ENCODE data around the gene POLA2.
A peak's percentile ranks its signal among the peaks of the same experiment; 100 is the strongest.
"Not testable (repeated sequence)": the region's sequence is repeated elsewhere in the genome, so short reads cannot be mapped to it uniquely, and the experiment has no call there.

Gene POLA2

GRCh38 chr11:65310215-65310614 is 48.5 kb downstream of the POLA2 start:
- no peak for DNase-seq

GRCh38 chr11:65310736-65311135 is 49.0 kb downstream of the POLA2 start:
- no peak for DNase-seq

- DNase-seq, result no peak
These were observed 49.5 kb downstream of the POLA2 start for GRCh38 chr11:65311170-65311678.

- DNase-seq, result peak in 1 of 2 donors; percentile 71
These were observed 52.9 kb downstream of the POLA2 start, which contains the start of gene CDC42EP2 for GRCh38 chr11:65314501-65315203. CDC42EP2 (plus strand) TSS chr11:65314866; CDS start chr11:65320899, 6,033 bp downstream.

- peak; percentile 47 to 68 for DNase-seq
These were observed 53.6 kb downstream of the POLA2 start for GRCh38 chr11:65315204-65315865.

GRCh38 chr11:65315866-65316226 is 54.1 kb downstream of the POLA2 start:
- DNase-seq, result no peak

- DNase-seq, result no peak
These were observed 54.7 kb downstream of the POLA2 start for GRCh38 chr11:65316227-65317024.

- no peak for DNase-seq
These were observed 55.4 kb downstream of the POLA2 start for GRCh38 chr11:65317025-65317786.

GRCh38 chr11:65320386-65321075 is 58.8 kb downstream of the POLA2 start:
- no peak for DNase-seq

- no peak for DNase-seq
These were observed 59.3 kb downstream of the POLA2 start for GRCh38 chr11:65321076-65321475.

GRCh38 chr11:65321828-65322485 is 60.2 kb downstream of the POLA2 start:
- DNase-seq, result no peak

- DNase-seq, result no peak
These were observed 62.1 kb downstream of the POLA2 start for GRCh38 chr11:65323813-65324212.

GRCh38 chr11:65325435-65325834 is 63.7 kb downstream of the POLA2 start:
- no peak for DNase-seq

GRCh38 chr11:65327021-65327420 is 65.3 kb downstream of the POLA2 start:
- DNase-seq, result no peak

- no peak for DNase-seq
These were observed 67.7 kb downstream of the POLA2 start for GRCh38 chr11:65329478-65329877.

GRCh38 chr11:65329944-65330403 is 68.2 kb downstream of the POLA2 start:
- peak; percentile 50 to 72 for DNase-seq

- no peak for DNase-seq
These were observed 68.8 kb downstream of the POLA2 start for GRCh38 chr11:65330544-65330943.

- not testable (repeated sequence) for DNase-seq
These were observed 70.8 kb downstream of the POLA2 start for GRCh38 chr11:65332591-65332990.

GRCh38 chr11:65334696-65335295 is 73.0 kb downstream of the POLA2 start:
- DNase-seq, result no peak

- DNase-seq, result no peak
These were observed 76.9 kb downstream of the POLA2 start for GRCh38 chr11:65338676-65339075.

GRCh38 chr11:65340226-65340625 is 78.5 kb downstream of the POLA2 start:
- DNase-seq, result no peak

Data from bone marrow (tissue), 2 donors.